Esophagus squamous epithelium (tissue), 5 donors: ENCODE measurements around the gene ANO2. TPM values are rescaled to one million over a fixed set of nuclear protein-coding genes. Genes with fewer than 3 reads are reported as not detected.

Experiments used
- DNase-seq: peaks from one replicate; lab custom pipeline; 2025; lab: John Stamatoyannopoulos, UW
- H3K27ac ChIP-seq, 4 donors: fragments of 200-600 bp; sonication (generic); one replicate each; pipeline ENCODE4 v1.5.1; 2016 to 2019; ENCODE audit warnings: mild to moderate bottlenecking in 1 of 4
- H3K27me3 ChIP-seq, 4 donors: fragments of 200-600 bp; sonication (generic); 1 replicate in 3 of 4; 2 replicates in 1 of 4; pipeline versions ENCODE4 v1.5.1 to v1.6.0; 2017 to 2021; ENCODE audit warnings: antibody characterized with exemption in 1 of 4
- H3K36me3 ChIP-seq, 3 donors: fragments of 200-600 bp; sonication (generic); one replicate each; pipeline ENCODE4 v1.5.1; 2016 to 2019
- H3K4me1 ChIP-seq, 3 donors: fragments of 200-600 bp; sonication (generic); one replicate each; pipeline ENCODE4 v1.5.1; 2017 to 2019
- H3K4me3 ChIP-seq, 4 donors: fragments of 200-600 bp; sonication (generic); 1 replicate in 3 of 4; 2 replicates in 1 of 4; pipeline ENCODE4 v1.5.1; 2016 to 2019; ENCODE audit warnings: mild to moderate bottlenecking in 2 of 4, moderate library complexity in 1 of 4
- H3K9me3 ChIP-seq, 3 donors: fragments of 200-600 bp; sonication (generic); one replicate each; pipeline ENCODE4 v1.5.1; 2016 to 2019
- CTCF ChIP-seq, 6 experiments: fragments of 450-650 bp in 4 of 6; fragments of 200-600 bp in 2 of 6; sonication (generic) in 2 of 6; IDR thresholded peaks; one replicate each; pipeline ENCODE4 v1.5.1; 2016 to 2019; ENCODE audit warnings: antibody characterized with exemption in 6 of 6, mild to moderate bottlenecking in 4 of 6, moderate library complexity in 4 of 6
- POLR2A ChIP-seq, 4 donors: fragments of 450-650 bp; IDR thresholded peaks; one replicate each; pipeline ENCODE4 v1.6.1; 2017; ENCODE audit warnings: antibody characterized with exemption in 4 of 4, mild to moderate bottlenecking in 4 of 4, moderate library complexity in 3 of 4
- WGBS, 2 donors: methylation state at CpG; one replicate each; pipeline ENCODE4 v1.1.5; 2018; 5-methylcytosine and 5-hydroxymethylcytosine counted together
- intact Hi-C: fragments of 100-400 bp; cut with DNase I; formaldehyde crosslinking; loops from one replicate; pipeline ENCODE4 v1.15.0; 2022
- total RNA-seq, 4 donors: library from RNA; depleted of rRNA; stranded (reverse); fragments of >200 nt; gene quantifications; one replicate each; pipeline ENCODE4 v1.1.0, GENCODE V29; 2016
- donor health status: DM: yes; HTN: yes; CAD: no.

The ANO2 gene
- total RNA-seq, 4 donors from 2014 or later: 0.49 to 11.8 (median 3.1) TPM

DNA sequence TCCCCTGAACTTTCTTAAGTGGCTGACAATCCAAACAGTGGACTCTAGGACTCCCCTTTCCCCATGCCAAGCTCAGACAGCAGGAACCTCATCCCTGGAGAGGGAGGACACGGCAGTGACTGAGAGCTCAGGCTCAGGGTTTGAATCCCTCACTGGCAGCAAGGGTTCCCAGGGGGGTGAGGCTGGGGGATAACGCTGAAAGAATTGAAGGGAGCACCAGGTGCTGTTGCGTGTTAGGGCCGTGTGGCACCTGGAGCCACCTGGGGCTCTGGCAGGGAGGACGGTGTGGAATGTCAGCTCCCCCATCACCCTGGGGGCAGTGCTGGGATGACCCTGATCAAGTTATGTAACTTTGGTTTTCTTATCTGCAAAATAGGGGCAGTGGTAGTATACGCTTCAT lies 40.1 kb downstream of the ANO2 start:
- no peak overlapping the region for H3K27ac ChIP-seq
- H3K9me3 ChIP-seq: no peaks in the 10 kb centered on the region
- TF ChIP-seq POLR2A (IDR thresholded peaks at IDR 0.05) (no peak), CTCF (IDR thresholded peaks at IDR 0.05) (no peak)
- H3K36me3 ChIP-seq: no peaks in the 10 kb centered on the region
- 55 to 74% methylated on average over 4 to 6 of the region's 6 CpGs for WGBS, 2 donors
- no peak for DNase-seq
- peaks cover 0 to 32% (median 0%) of the 10 kb centered on the region in 4 donors for H3K27me3 ChIP-seq
- H3K4me3 ChIP-seq: no peak overlapping the region
- intact Hi-C loops: no loop called here
- no peaks in the 10 kb centered on the region for H3K4me1 ChIP-seq

- intact Hi-C loops: no loop called here
- no peak for DNase-seq
- TF ChIP-seq CTCF (IDR thresholded peaks at IDR 0.05) (no peak), POLR2A (IDR thresholded peaks at IDR 0.05) (no peak)
- H3K27me3 ChIP-seq: peaks cover 0 to 34% (median 0%) of the 10 kb centered on the region in 4 donors
- 81 to 86% methylated on average over 3 to 9 of the region's 11 CpGs for WGBS, 2 donors
- H3K4me3 ChIP-seq: no peak overlapping the region
- H3K4me1 ChIP-seq: no peaks in the 10 kb centered on the region
- no peaks in the 10 kb centered on the region for H3K36me3 ChIP-seq
- no peaks in the 10 kb centered on the region for H3K9me3 ChIP-seq
- no peak overlapping the region for H3K27ac ChIP-seq
Observed at GRCh38 chr12:5904441-5904840, 40.6 kb downstream of the ANO2 start.

- WGBS, 2 donors: 93 to 96% methylated on average over 2 of the region's 2 CpGs
- no peaks in the 10 kb centered on the region for H3K36me3 ChIP-seq
- H3K9me3 ChIP-seq: no peaks in the 10 kb centered on the region
- H3K4me1 ChIP-seq: no peaks in the 10 kb centered on the region
- no peak overlapping the region for H3K27ac ChIP-seq
- H3K4me3 ChIP-seq: no peak overlapping the region
- DNase-seq: no peak
- peaks cover 0 to 37% (median 0%) of the 10 kb centered on the region in 4 donors for H3K27me3 ChIP-seq
- intact Hi-C loops: no loop called here
- TF ChIP-seq POLR2A (IDR thresholded peaks at IDR 0.05) (no peak), CTCF (IDR thresholded peaks at IDR 0.05) (no peak)
Observed at GRCh38 chr12:5902736-5903135, 42.3 kb downstream of the ANO2 start.

- Histone ChIP-seq H3K36me3 (no peaks in the 10 kb centered on the region), H3K9me3 (no peaks in the 10 kb centered on the region), H3K4me3 (no peak overlapping the region), H3K27me3 (peaks cover 0 to 37% (median 0%) of the 10 kb centered on the region in 4 donors), H3K4me1 (no peaks in the 10 kb centered on the region), H3K27ac (no peak overlapping the region)
- no peak for TF ChIP-seq POLR2A (IDR thresholded peaks at IDR 0.05)
- TF ChIP-seq CTCF (IDR thresholded peaks at IDR 0.05): no peak
- 84% methylated on average over 6 of the region's 6 CpGs for WGBS, 2 donors
- DNase-seq: no peak
- intact Hi-C loops: no loop called here
Observed at GRCh38 chr12:5901416-5901815, 43.6 kb downstream of the ANO2 start.

DNA sequence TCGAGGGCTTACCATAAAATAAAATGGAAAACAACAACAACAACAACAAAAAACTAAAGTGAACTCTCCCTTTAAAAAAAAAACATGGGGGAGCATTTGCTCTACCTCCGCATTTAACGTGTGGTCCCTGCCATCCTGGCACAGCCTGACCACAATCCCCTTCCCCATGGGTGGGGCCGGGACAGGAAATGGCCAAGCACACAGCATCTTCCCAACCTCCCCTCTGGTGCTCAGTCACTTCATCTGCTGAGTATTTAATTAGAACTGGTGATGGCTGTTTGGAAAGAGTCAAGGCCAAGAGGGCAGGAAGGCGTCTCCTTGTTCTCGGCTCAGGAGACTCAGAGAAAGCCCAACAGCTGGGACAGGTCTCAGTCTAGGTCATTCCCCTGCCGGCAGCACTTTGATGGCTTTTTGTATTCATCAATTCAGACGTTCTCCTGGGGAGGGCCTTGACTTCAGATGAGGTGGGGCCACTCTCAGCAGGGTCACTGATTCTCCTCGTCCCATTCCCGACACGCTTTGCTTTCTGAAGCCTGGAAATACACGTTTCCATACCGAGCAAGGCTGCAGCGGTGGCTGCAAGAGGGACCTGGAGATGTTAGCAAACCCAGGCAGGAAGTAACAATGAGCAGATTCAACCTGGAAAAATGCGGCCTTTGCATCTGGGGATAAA lies 44.4 kb downstream of the ANO2 start:
- Histone ChIP-seq H3K27me3 (peaks cover 0 to 40% (median 0%) of the 10 kb centered on the region in 4 donors), H3K4me3 (no peak overlapping the region), H3K4me1 (no peaks in the 10 kb centered on the region), H3K27ac (no peak overlapping the region), H3K9me3 (no peaks in the 10 kb centered on the region), H3K36me3 (no peaks in the 10 kb centered on the region)
- no peak for TF ChIP-seq CTCF (IDR thresholded peaks at IDR 0.05)
- no peak for TF ChIP-seq POLR2A (IDR thresholded peaks at IDR 0.05)
- no peak for DNase-seq
- intact Hi-C loops: no loop called here
- WGBS, 2 donors: 69 to 74% methylated on average over 7 to 8 of the region's 15 CpGs
